Adipose tissue (tissue), 3 donors: Measurements from ENCODE around the gene KHDC4. TPM values are rescaled to one million over a fixed set of nuclear protein-coding genes. Genes with fewer than 3 reads are reported as not detected.
"Not testable (repeated sequence)": the region's sequence is repeated elsewhere in the genome, so short reads cannot be mapped to it uniquely, and the experiment has no call there.

Experiments used
- H3K27ac ChIP-seq: one replicate; pipeline ENCODE4 v1.5.1; 2013; ENCODE audit warnings: low read depth, low read length
- WGBS, 3 donors: extraction: QIAGEN DNeasy Blood & Tissue Kit; methylation state at CpG; one replicate each; pipeline ENCODE4 v1.1.7; 2013; 5-methylcytosine and 5-hydroxymethylcytosine counted together
- polyA plus RNA-seq, 3 donors: library from polyadenylated mRNA; stranded (reverse); fragments of 200-250 nt; gene quantifications; one replicate each; pipeline ENCODE4 v1.2.3, GENCODE V29; 2013
- donor health status: healthy with polysubstance abuse.
- donor health status: Bipolar disorder and iron deficiency.
- donor health status: healthy.

Gene KHDC4
- polyA plus RNA-seq, 3 donors, result 14.9 to 16.6 (median 15.2) TPM

DNA sequence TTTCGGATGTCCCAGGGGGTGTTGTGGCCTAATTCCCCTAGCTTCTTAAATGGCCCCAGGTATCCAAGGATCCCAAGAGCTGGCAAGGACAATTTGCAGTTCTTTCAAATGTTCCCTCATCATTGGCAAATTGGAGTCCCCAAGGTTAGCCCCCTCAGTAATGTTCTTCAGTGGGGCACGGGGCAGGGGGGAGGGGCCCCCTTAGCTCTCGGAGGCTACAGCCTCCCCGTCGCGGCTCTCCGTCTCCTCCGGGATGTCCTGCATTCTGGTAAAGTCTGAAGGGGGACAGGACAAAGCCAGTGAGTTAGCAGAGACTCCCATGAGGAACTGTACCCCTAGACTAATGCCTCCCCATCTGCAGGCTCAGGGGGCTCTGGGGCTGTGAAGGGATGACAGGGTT, 13.5 kb upstream of the KHDC4 start:
- WGBS, 3 donors, result 84 to 93% (median 90%) methylated on average over 8 of the region's 8 CpGs
- H3K27ac ChIP-seq, result no peak overlapping the region

DNA sequence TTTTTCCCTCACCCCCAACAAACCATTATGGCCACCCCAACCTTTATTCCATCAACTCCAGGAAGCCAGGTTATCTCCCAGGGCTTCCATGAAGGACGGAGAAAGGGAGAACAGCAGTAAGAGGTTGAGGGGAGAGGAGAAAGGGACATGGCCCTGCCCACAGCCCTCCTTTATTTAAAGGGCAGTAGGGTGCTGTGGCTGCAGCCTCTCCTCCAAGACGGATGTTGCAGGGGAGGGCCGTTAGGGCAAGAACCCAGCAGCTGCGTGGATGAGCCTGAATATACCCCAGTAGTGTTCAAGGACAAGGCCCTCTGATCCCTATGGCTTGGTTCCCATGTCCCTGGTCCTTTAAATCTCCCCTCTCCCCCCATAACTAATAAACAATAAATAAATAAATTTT, 13.1 kb upstream of the KHDC4 start:
- 63 to 76% (median 76%) methylated on average over 4 of the region's 4 CpGs for WGBS, 3 donors
- no peak overlapping the region for H3K27ac ChIP-seq

DNA sequence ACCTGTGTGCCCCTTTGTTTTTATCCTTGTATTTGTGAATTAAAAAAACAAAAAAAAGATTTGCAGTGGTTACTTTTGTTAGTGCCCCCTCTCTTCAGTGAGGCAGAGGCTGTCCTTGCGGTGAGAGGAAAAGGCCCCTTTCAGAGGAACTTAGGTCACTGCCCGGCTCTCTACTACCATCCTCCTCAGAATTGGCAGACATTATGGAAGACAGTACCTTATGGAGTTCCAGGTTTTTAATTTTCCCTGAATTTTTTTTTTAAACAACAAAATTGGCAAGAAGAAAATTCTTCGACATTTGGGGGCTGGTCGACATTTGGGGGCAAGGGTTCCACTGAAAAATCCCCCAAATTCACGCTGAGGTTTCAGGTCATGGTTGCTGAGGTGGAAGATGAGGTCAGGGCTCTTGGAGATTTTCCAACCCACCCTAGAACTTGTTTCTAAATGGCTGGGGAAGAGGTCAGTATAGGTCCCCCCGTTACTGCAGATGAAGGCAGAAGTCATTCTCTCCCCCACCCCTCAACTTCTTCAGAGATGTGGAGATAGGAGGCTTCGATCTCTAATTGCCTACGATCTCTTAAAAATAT, 12.5 kb upstream of the KHDC4 start:
- WGBS, 3 donors, result 68 to 87% (median 72%) methylated on average over 8 of the region's 8 CpGs
- H3K27ac ChIP-seq, result no peak overlapping the region

DNA sequence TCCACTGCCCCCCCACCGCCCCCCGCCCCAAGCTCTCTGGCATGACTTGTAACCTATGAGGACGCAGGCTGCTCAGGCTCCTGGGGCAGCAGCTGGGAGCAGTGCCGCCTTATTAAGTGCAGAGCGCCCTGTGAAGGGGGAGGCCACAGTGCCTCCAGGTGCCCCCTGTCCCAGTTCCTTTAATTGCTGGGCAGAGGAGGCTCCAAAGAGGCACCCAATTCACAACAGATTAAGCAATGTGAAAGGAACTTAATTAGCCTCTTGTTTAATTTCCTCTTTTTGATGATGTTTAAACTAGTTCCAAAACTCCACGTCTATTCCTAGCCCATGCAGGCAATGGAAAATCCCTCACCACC, 10.2 kb upstream of the KHDC4 start:
- no peak overlapping the region for H3K27ac ChIP-seq
- WGBS, 3 donors, result 36 to 72% (median 36%) methylated on average over 6 of the region's 6 CpGs

DNA sequence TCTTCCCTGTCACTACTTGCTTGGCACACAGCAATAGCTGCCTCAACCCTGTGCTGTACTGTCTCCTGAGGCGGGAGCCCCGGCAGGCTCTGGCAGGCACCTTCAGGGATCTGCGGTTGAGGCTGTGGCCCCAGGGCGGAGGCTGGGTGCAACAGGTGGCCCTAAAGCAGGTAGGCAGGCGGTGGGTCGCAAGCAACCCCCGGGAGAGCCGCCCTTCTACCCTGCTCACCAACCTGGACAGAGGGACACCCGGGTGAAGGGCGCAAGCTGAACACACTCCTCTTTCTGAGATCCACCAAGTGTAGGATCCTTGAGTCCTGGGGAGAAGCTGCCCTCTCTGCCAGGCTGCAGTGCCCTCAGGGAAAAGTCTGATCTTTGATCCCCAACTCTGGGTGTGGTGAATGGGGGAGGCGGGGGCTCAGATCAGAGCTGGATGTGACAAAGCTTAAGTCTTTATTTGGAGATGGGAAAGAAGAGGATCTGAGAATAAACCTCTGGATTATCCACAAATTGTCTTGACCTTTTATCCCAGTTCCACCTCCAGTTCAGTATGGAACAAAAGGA, 8.4 kb upstream of the KHDC4 start:
- no peak overlapping the region for H3K27ac ChIP-seq
- 81 to 83% (median 83%) methylated on average over 11 of the region's 11 CpGs for WGBS, 3 donors

DNA sequence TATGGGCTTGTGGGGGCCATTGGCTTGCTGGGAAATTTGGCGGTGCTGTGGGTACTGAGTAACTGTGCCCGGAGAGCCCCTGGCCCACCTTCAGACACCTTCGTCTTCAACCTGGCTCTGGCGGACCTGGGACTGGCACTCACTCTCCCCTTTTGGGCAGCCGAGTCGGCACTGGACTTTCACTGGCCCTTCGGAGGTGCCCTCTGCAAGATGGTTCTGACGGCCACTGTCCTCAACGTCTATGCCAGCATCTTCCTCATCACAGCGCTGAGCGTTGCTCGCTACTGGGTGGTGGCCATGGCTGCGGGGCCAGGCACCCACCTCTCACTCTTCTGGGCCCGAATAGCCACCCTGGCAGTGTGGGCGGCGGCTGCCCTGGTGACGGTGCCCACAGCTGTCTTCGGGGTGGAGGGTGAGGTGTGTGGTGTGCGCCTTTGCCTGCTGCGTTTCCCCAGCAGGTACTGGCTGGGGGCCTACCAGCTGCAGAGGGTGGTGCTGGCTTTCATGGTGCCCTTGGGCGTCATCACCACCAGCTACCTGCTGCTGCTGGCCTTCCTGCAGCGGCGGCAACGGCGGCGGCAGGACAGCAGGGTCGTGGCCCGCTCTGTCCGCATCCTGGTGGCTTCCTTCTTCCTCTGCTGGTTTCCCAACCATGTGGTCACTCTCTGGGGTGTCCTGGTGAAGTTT, 7.8 kb upstream of the KHDC4 start:
- 71 to 86% (median 74%) methylated on average over 29 of the region's 29 CpGs for WGBS, 3 donors
- H3K27ac ChIP-seq, result no peak overlapping the region

DNA sequence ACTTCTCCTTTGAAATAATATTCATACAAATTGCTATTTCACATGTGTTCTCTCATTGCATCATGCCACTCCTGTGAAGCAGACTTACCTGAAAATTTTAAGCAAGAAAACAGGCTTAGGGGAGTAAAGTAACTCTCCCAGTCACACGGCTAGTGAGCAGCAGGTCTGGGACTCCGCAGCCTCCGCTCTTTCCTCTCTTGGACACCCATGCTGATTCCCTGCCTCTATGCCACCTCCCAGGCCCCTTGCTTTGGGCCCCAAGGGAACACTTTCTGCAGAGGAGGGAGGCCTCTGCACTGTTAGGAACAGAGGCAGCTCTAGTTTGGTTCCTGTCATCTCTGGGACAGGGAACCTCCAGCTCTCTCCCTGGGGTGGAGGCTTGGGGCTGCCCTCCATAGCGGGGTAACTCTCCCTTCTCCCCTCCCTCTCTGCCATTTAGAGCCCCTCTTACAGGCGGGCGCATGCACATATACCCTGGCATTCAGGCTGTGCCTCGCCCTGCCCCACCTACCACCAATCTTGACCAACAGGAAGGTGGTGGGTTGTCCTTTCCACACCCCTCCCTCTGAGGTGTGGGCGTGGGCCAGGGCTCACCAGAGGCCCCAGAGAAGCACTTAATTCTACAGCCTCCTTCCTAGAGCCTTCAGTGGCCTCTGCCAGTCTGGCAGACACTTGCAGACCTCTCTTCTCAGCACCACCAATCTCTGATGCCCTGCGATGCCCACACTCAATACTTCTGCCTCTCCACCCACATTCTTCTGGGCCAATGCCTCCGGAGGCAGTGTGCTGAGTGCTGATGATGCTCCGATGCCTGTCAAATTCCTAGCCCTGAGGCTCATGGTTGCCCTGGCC, 7.0 kb upstream of the KHDC4 start, which contains the start of gene RXFP4:
Gene RXFP4, plus strand, starts transcription at position 646 of the 852 bp plus-strand sequence. Its CDS starts 72 bp downstream, at position 718.
- 41 to 53% (median 50%) methylated on average over 11 of the region's 11 CpGs for WGBS, 3 donors
- no peak within 1 kb of the TSS for H3K27ac ChIP-seq

DNA sequence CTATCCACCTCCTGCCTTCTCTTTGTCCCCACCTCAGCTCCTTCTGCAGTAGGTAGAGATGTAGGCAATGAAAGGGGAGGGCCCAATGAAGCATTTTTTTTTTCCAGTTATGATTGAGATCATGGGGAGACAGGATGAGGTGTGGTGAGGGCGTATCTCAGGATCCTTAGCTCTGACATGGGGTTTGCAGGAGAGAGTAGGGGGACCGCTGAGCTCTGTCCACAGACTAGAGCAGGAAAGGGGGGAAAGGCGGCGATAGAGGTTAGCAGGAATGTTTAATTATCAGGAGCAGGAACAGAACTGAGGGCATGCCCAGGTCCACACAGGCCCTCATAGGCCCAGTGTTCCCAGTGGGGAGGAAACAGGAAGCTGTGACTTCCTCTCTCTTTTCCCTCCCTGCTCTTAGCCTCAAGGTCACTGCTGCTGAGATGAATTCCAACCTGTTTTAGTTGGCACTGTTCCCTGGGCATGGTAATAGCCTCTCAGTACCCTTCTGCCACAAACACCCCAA, 6.3 kb upstream of the KHDC4 start:
- WGBS, 3 donors, result 32 to 44% (median 34%) methylated on average over 4 of the region's 4 CpGs
- H3K27ac ChIP-seq, result no peak overlapping the region

DNA sequence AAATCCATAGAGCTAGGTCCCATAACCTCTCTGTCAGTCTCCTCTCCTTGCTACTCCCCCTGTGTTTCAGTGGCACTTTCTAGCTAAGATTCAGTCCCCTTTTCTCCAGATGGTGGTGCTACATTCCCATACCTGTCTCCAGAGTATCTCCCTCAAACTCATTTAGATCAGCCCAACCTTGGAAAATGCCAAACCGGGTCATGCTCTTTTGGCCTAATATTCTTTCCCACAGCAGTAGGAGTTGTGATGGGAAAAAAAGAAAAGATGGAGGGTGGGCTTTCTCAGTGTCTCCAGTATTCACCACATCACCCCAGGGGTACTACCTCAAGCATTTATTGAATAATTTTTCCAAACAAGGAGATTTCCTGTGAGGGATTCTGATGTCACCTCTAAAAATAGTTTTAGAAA, 4.0 kb upstream of the KHDC4 start:
- no peak overlapping the region for H3K27ac ChIP-seq
- WGBS, 3 donors, result 0% methylated on average over 1 of the region's 1 CpG

DNA sequence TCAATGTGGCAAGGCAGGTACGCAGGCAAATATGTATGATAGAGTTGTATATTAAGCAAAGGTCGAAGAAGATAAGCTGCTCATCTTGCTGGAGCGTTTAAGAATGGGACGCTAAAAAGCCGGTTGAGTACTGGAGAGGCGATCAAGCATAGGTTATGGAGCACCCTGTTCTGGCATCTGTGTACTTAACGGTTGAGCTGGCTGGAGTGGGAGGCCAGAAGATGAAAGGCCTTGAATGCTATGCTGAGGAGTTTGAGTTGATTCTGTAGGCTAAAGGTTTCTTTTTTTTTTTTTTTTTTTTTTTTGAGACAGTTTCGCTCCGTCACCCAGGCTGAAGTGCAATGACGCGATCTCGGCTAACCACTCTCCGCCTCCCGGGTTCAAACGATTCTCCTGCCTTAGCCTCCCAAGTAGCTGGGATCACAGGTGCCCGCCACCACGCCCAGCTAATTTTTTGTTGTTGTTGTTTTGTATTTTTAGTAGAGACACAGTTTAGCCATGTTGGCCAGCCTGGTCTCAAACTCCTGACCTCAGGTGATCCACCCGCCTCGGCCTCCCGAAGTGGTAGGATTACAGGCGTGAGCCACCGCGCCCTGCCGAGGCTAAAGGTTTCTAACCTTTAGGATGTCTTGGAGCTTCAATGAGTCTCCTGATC, 850 bp upstream of the KHDC4 start:
- WGBS, 3 donors, result 71 to 87% (median 85%) methylated on average over 22 to 24 of the region's 24 CpGs

DNA sequence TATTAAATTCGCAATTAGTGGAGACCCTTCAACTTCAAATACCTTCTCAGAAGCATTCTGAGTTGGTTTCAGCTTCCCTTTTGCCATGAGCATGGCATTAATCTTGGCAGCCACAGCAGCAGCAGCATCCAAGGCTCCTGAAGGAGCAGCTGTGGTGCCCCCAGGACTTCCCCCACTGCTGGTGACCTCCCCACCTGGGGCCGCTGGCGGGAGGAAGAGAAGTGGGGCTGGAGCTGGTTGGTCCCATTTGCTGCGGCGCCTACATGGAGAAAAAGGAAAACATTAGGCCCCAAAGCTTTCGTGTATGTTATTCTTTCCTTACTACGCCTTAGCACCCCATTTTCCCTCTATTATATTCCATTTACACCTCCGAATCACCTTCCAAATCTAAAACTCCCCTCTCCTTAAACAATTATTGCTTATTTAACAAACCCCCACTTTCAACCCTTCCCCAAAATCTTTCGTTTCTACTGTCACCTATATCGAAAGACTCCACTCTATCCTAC, 569 bp downstream of the KHDC4 start:
- peak overlapping the region; percentile 95 for H3K27ac ChIP-seq
- 4 to 8% (median 8%) methylated on average over 10 of the region's 10 CpGs for WGBS, 3 donors

More for the DNA sequence above, 850 bp upstream of the KHDC4 start:
- H3K27ac ChIP-seq, result peak overlapping the region; percentile 9

DNA sequence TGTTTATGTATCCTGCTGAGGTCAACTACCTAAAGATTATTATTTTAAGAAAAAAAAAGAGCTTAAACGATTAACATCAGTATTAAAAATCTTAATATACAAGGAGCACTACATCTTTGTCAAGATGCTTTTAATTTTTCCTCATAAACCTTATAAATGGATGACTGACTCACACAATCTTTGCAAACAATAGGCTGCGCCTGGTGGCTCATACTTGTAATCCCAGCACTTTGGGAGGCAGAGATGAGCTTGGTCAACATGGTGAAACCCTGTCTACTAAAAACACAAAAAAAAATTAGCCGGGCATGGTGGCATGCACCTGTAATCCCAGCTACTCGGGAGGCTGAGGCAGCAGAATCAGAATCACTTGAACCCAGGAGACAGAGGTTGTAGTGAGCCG, 1.7 kb downstream of the KHDC4 start:
- no peak overlapping the region for H3K27ac ChIP-seq
- WGBS, 3 donors, result 66 to 81% (median 80%) methylated on average over 5 of the region's 5 CpGs

DNA sequence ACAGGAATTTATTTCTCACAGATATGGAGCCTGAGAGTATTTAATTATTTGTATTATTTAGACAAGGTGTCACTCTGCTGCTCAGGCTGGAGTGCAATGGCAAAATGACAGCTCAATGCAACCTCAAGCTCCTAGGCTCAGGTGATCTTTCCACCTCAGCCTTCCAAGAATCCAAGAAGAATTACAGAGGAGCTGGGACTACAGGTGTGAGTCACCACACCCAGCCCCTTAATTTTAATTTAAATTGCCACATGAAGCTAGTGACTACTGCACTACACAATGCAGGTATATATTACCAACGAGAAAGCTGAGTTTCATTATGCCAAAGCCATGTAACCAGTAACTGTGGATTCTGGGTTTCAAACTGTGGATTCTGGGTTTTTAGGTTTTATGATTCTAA, 2.1 kb downstream of the KHDC4 start:
- H3K27ac ChIP-seq, result no peak overlapping the region
- WGBS, 3 donors, result 38 to 60% (median 47%) methylated on average over 1 of the region's 1 CpG

DNA sequence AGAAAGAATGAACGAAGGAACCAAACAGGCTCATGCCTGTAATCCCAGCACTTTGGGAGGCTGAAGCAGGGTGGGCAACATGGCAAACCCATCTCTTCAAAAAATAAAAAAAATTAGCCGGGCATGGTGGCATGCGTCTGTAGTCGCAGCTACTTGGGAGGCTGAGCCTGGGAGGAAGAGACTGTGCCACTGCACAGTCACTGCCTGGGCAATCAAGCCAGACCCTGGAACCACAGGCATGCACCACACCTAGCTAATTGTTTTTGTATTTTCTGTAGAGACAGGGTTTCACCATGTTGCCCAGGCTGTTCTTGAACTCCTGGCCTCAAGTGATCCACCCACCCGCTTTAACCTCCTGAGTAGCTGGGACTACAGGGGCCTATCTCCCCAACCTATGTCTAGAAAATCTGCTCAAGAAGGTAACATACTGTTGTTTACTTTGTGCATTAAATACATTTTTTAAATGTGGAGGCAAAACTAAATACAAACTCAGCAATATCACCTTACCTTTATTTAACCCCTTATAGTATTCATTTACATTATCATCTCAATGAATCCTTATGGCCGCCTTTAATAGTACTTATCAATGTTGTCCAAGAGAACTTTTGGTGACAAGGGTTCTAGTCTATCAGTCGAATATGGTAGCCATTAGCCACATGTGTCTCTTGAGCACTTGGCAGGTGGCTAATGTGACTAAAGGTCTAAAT, 2.7 kb downstream of the KHDC4 start:
- WGBS, 3 donors, result 53 to 73% (median 68%) methylated on average over 7 of the region's 7 CpGs
- no peak overlapping the region for H3K27ac ChIP-seq

DNA sequence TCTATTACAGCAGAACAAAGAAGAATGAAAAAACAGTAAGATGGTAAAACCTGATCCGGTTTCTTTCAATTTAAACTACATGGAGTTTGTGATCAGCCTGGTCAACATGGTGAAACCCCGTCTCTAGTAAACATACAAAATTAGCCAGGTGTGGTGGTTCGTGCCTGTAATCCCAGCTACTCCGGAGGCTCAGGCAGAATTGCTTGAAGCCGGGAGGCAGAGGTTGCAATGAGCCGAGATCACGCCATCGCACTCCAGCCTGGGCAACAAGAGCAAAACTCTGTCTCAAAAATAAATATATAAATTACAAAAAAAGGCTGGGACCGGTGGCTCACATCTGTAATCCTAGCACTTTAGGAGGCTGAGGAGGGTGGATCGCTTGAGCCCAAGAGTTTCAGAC, 3.5 kb downstream of the KHDC4 start:
- not testable (repeated sequence) for H3K27ac ChIP-seq
- 46 to 83% (median 73%) methylated on average over 10 of the region's 10 CpGs for WGBS, 3 donors

DNA sequence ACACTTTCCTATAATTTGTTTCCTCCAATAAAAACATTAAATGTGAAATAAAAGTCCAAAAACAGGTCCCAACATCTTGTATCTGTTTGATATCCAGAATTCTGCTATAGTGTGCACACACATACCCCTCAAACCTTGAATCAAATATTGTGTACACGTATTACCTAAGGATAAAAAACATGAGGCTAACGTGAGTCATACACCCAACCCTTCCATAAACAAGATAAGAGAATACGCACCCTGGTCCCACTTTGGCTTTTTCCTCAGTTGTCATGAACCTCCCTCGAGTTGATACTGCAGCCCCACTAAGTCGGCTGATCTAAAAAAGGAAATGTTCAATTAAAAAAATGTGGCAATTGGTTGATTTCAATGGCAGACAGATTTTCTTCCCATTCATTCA, 5.2 kb downstream of the KHDC4 start:
- 56 to 73% (median 68%) methylated on average over 5 of the region's 5 CpGs for WGBS, 3 donors
- H3K27ac ChIP-seq, result no peak overlapping the region

DNA sequence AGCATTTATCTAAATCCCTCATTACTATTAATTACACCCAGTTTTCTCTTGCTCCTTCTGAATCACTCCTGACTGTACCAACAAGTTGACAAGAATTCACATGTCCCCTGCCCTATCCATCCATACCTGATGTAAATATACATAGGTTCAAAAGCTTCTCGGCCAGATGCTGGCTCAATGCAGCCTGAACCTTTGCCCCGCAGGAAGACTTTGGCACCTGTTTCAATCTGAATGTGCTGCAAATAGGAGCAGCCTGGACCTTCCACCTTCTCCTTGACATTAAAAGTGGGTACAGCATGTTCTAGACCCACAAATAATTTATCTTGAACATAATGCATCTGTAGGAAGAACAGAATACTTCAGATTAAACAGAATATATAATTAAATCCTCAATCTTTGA, 8.7 kb downstream of the KHDC4 start:
- no peak overlapping the region for H3K27ac ChIP-seq
- WGBS, 3 donors, result 94 to 97% (median 96%) methylated on average over 2 of the region's 2 CpGs

DNA sequence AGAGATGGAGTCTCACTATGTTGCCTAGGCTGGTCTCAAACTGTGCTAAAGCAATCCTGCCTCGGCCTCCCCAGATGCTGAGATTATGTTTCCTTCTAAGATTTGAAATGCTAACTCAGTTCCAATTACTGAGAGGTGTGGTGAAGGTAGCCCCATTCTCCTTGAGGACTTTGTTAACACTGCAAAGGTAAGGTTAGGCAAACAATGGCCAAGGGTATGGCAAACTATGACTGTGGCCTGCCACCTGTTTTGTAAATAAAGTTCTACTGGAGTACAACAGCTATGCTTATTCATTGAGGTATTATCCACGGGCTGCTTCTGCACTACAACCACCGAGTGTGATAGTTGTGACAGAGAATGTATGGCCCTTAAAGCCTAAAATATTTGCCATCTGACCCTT, 13.5 kb downstream of the KHDC4 start:
- 91 to 96% (median 96%) methylated on average over 3 of the region's 3 CpGs for WGBS, 3 donors
- no peak overlapping the region for H3K27ac ChIP-seq
